ENCODE results near the gene ENKD1.

GRCh38 chr16:67667453-67667816 is 885 bp upstream of the ENKD1 start:
- TF ChIP-seq CTCF (IDR thresholded peaks at IDR 0.05; ENCODE audit: low read length) (no peak), EZH2 (IDR thresholded peaks at IDR 0.05; ENCODE audit: borderline replicate concordance, low read length) (no peak)
